Muscle of back (tissue), 11 donors: ENCODE measurements around the gene SERPINB13. TPM values are rescaled to one million over a fixed set of nuclear protein-coding genes. Genes with fewer than 3 reads are reported as not detected.
"Not testable (repeated sequence)": the region's sequence is repeated elsewhere in the genome, so short reads cannot be mapped to it uniquely, and the experiment has no call there.

Experiments
- DNase-seq, 3 donors: peaks; one replicate each; pipeline versions ENCODE4 v3.0.0 to v3.0.0-alpha.2; 2013
- polyA plus RNA-seq, 10 donors: library from polyadenylated mRNA; unstranded; fragments of 120-200 nt; gene quantifications; one replicate each; pipeline ENCODE4 v1.2.1, GENCODE V29; 2013; ENCODE audit not compliant: insufficient read length in 10 of 10

Gene SERPINB13
- polyA plus RNA-seq, 10 donors, result 0.08 to 4.6 (median 4.0) TPM; not detected in 7

- DNase-seq, result not testable (repeated sequence)
Observed at GRCh38 chr18:63644694-63645093, 57.6 kb downstream of the SERPINB13 start.

GRCh38 chr18:63646936-63647335 lies 59.8 kb downstream of the SERPINB13 start:
- peak in 1 of 3 donors; percentile 2 for DNase-seq

GRCh38 chr18:63648241-63648640 lies 61.1 kb downstream of the SERPINB13 start:
- no peak for DNase-seq

Other genes with a start within 250 kb of the SERPINB13 start
- gene KDSR, start 220.1 kb upstream of the SERPINB13 start, polyA plus RNA-seq, result 10 to 100 TPM; 24.8 to 35.1 (median 27.5) TPM
- gene VPS4B, start 164.9 kb upstream of the SERPINB13 start, polyA plus RNA-seq, result 10 to 100 TPM; 20.1 to 30.6 (median 26.3) TPM
- 1 to 10 TPM in 2 of 10 donors, not detected in 8; 5.6 to 9.8 TPM for gene SERPINB5, start 110.4 kb upstream of the SERPINB13 start, polyA plus RNA-seq
- 1 to 10 TPM in 1 of 10 donors, under 1 TPM in 9; 0.35 to 1.8 (median 0.57) TPM for gene SERPINB12, start 45.0 kb upstream of the SERPINB13 start, polyA plus RNA-seq
- gene SERPINB4, start 56.9 kb downstream of the SERPINB13 start, polyA plus RNA-seq, result 1 to 10 TPM in 1 of 10 donors, under 1 TPM in 1, not detected in 8; 0.18 to 3.9 TPM
- 1 to 10 TPM in 1 of 10 donors, under 1 TPM in 1, not detected in 8; 0.57 to 4.3 TPM for gene SERPINB3, start 74.5 kb downstream of the SERPINB13 start, polyA plus RNA-seq
- gene SERPINB11, start 115.6 kb downstream of the SERPINB13 start, polyA plus RNA-seq, result not detected
- 1 to 10 TPM in 2 of 10 donors, not detected in 8; 2.1 to 7.3 TPM for gene SERPINB7, start 188.1 kb downstream of the SERPINB13 start, polyA plus RNA-seq